HAP-1 (cell line): Measurements from ENCODE around the gene SLC9A3.
"Not testable (repeated sequence)": the region's sequence is repeated elsewhere in the genome, so short reads cannot be mapped to it uniquely, and the experiment has no call there.

Source experiments
- DNase-seq, 2 experiments: peaks; one replicate each; pipeline ENCODE4 v3.0.0-alpha.2; 2016 to 2020; ENCODE audit warnings: low spot score in 2 of 2
- H3K27me3 ChIP-seq: fragments of 250-450 bp; sonication (Bioruptor Pico); 2 replicates; pipeline ENCODE4 v1.5.1; 2020; ENCODE audit warnings: low read depth, mild to moderate bottlenecking, moderate library complexity
- H3K36me3 ChIP-seq: fragments of 250-450 bp; sonication (Bioruptor Pico); replicated peaks from 2 replicates; pipeline ENCODE4 v1.5.1; 2020; ENCODE audit warnings: mild to moderate bottlenecking
- H3K4me1 ChIP-seq: fragments of 250-450 bp; sonication (Bioruptor Pico); 2 replicates; pipeline ENCODE4 v1.5.1; 2020; ENCODE audit warnings: mild to moderate bottlenecking
- H3K4me3 ChIP-seq: fragments of 250-450 bp; sonication (Bioruptor Pico); 2 replicates; pipeline ENCODE4 v1.5.1; 2020; ENCODE audit warnings: mild to moderate bottlenecking, moderate library complexity
- H3K9me3 ChIP-seq: fragments of 250-450 bp; sonication (Bioruptor Pico); 2 replicates; pipeline ENCODE4 v1.5.1; 2020; ENCODE audit warnings: mild to moderate bottlenecking, moderate library complexity
- in situ Hi-C: fragments of 300-500 bp; cut with MboI; formaldehyde crosslinking; loops from 3 replicates; pipeline ENCODE4 v1.14.3; 2020; ENCODE audit warnings: low sequenced_read_pairs, inconsistent platforms, mixed read lengths

The SLC9A3 gene

DNA sequence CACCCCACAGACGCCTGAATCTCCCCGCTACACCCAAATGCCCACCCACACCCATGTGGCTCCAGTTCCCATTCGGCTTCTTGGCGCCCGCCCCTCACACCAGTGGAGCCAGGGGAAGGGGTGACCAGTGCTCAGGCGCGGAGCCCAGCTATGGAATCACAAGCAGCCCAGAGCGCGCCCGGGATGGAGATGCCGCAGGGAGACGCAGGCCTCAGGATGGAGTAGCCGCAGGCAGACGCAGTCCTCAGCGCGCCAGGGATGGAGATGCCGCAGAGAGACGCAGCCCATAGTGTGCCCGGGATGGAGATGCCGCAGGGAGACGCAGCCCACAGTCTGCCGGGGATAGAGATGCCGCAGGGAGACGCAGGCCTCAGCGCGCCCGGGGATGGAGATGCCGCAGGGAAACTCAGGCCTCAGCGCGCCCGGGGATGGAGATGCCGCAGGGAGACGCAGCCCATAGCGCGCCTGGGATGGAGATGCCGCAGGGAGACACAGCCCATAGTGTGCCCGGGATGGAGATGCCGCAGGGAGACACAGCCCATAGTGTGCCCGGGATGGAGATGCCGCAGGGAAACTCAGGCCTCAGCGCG, 16.2 kb downstream of the SLC9A3 start:
- H3K4me1 ChIP-seq, DNase-seq, H3K9me3 ChIP-seq, in situ Hi-C loops, H3K36me3 ChIP-seq, H3K4me3 ChIP-seq: not testable (repeated sequence)
- H3K27me3 ChIP-seq: peaks cover 14% of the 10 kb centered on the region; the same call in 1 of the 2 replicates

DNA sequence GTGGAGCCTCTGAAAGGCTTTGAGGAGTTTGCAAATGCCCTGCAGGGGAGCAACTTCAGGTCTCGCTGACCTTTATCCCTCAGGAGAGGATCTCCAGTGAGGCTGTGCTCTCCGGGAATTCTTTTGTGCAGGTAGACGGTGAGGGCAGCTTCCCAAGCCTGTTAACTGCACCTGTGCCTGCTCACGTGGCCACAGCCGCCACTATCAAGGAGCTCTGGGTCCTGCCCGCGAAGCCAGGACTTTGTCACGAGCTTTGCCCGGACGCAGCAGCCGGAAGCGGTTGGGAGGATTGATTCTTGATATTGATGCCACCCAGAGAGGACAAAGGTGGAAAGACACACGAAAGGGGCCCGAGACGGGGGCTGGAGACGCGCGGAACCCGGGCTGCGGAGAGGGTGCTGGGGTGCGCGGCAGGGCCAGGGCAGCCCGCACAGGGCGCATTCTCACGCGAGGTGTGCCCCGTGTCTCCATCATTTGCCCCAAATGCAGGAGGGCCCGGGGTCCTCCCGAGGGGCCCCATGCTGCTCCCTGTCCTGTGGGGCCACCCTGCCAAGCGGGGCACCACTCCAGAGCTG, 18.2 kb downstream of the SLC9A3 start:
- no peak for DNase-seq
- in situ Hi-C loops: no loop called here
- Histone ChIP-seq H3K9me3 (no peaks in the 10 kb centered on the region), H3K4me3 (no peak overlapping the region), H3K4me1 (no peaks in the 10 kb centered on the region), H3K36me3 (no peaks in the 10 kb centered on the region), H3K27me3 (0 out of 2 replicates have a peak, but pooled peaks cover 3% of the 10 kb centered on the region)

DNA sequence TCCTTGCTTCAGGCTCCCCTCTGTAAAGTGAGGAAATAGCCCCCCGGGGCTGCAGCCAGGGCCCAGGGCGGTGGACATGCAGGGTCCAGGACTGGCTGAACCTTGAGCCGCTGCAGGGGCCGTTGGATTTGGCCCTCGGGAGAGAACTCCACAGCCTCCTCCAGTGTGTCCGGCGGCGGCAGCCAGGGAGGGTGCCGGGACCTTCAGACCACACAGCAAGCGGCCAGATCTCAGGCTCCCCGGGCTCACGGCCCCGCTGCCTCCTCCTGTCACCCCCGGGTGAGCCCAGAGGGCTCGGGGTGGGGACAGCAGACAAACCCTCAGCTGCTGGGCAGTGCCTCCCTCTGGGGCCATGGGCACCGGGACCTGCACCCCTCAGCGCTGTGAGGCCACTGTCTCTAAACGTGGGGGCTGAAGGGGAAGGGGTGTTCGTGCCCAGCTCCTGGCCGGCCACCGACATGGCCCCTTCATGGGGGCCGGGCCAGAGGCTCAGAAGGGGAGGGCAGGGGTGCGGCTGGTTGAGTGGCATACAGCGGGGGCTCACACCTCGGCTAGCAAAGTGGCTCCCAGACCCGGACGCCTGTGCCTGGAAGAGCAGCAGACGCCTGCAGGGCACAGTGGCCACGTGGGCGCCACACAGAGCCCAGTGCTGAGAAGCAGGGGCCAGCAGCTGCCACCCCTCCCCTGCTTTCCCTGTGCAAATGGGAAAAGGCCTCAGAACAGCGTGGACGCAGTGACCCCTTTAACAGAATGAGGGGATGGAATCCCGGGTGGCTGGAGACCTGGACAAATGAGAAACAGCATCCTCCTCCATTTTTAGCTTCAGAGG, 19.7 kb downstream of the SLC9A3 start:
- H3K27me3 ChIP-seq: 0 out of 2 replicates have a peak, but pooled peaks cover 3% of the 10 kb centered on the region
- no peaks in the 10 kb centered on the region for H3K4me1 ChIP-seq
- in situ Hi-C loops: no loop called here
- no peak for DNase-seq
- H3K36me3 ChIP-seq: no peaks in the 10 kb centered on the region
- no peak overlapping the region for H3K4me3 ChIP-seq
- no peaks in the 10 kb centered on the region for H3K9me3 ChIP-seq

DNA sequence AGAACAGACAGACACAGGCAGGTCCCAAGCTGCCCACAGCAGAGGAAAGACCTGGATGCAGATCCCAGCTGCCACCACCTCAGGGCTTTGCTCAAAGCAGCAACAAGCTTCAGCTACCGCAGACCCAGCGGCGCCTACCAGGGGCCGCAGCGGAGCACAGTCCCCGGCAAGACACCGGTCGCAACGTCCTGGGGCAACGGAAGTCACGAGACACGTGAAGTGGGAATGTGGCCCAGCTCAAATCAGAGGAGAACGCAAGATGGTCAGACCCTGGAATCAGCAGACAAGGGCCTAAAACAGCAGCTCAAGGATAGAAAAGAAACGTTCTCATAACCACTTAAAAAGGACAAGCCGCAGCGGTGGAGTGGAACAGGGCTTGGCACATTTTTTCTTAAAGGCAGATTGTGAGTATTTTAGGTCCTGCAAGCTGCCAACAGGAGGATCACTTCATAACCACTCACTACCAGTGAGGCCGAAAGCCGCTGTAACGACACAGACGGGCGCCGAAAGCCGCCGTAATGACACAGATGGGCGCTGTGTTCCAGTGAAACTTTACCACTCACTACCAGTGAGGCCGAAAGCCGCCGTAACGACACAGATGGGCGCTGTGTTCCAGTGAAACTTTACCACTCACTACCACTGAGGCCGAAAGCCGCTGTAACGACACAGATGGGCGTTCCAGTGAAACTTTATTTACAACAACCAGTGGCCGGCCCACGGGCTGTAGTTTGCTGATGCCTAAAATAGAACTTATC, 21.7 kb downstream of the SLC9A3 start:
- H3K4me1 ChIP-seq: no peaks in the 10 kb centered on the region
- H3K27me3 ChIP-seq: 0 out of 2 replicates have a peak, but pooled peaks cover 3% of the 10 kb centered on the region
- in situ Hi-C loops: no loop called here
- DNase-seq: no peak
- no peaks in the 10 kb centered on the region for H3K9me3 ChIP-seq
- H3K36me3 ChIP-seq: no peaks in the 10 kb centered on the region
- H3K4me3 ChIP-seq: no peak overlapping the region

DNA sequence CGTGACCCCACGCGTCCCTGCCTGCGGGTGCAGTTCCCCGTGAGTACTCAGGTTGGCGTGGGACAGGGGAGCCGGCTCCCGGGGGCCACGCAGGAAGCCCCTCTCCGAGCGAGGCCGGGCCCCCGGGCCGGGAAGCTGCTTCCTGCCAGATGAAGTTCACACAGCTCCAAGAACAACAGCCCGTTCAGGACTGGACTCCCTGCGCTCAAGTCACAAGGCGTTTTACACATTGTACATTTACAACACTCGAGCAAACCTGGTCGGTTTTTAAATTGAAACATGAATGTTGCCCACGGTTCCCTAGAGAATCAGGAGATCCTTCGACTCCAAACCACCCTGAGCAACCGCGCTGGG, 22.4 kb downstream of the SLC9A3 start:
- 0 out of 2 replicates have a peak, but pooled peaks cover 3% of the 10 kb centered on the region for H3K27me3 ChIP-seq
- in situ Hi-C loops: no loop called here
- H3K9me3 ChIP-seq: no peaks in the 10 kb centered on the region
- no peaks in the 10 kb centered on the region for H3K4me1 ChIP-seq
- no peak overlapping the region for H3K4me3 ChIP-seq
- no peak for DNase-seq
- H3K36me3 ChIP-seq: no peaks in the 10 kb centered on the region

DNA sequence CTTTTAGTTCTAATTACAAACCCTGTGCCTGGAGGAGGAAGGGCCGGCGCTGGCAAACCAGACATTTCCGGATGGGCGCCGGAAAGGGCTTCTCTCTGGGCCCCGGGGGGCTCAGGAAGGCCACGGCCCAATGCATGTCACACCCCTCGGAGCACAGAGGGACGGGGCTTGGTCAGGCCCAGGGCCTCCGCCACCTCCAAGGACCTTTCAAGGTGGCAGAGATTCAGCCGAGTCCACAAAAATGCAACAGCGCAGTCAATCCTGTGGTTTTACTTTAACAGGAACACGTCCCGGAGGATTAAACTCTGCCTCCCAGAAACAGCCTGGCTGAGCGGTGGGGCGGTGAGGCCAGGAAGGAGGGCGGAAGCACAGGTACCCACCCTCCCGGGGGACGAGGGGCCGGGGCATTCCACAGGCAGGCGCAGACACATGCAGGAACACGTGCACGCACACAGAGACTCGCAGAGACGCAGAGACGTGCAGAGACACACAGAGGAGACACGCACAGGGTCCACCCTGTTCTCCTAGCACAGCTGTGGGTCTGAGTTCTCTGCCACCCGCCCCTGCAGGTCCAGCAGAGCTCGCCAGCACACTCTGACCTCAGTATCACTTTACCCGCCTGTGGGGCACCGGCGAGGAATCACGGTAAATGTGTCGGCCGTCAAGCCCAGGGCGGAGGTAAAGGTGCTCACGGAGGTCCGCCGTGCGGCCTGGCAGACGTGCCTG, 23.0 kb downstream of the SLC9A3 start:
- H3K4me3 ChIP-seq: no peak overlapping the region

DNA sequence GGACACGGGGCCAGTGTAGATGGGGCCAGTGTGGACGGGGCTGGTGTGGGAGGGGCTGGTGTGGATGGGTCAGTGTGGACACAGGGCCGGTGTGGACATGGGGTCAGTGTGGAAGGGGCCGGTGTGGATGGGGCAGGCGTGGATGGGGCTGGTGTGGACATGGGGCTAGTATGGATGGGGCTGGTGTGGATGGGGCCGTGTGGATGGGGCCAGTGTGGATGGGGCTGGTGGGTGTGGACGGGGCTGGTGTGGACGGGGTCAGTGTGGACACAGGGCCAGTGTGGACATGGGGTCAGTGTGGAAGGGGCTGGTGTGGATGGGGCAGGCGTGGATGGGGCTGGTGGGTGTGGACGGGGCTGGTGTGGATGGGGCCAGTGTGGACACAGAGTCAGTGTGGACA, 23.8 kb downstream of the SLC9A3 start:
- in situ Hi-C loops: no loop called here
- Histone ChIP-seq H3K27me3 (0 out of 2 replicates have a peak, but pooled peaks cover 3% of the 10 kb centered on the region), H3K9me3 (no peaks in the 10 kb centered on the region), H3K4me1 (no peaks in the 10 kb centered on the region), H3K36me3 (no peaks in the 10 kb centered on the region), H3K4me3 (no peak overlapping the region)
- DNase-seq: no peak

More for the DNA sequence above, 23.0 kb downstream of the SLC9A3 start:
- Histone ChIP-seq H3K36me3 (no peaks in the 10 kb centered on the region), H3K4me1 (no peaks in the 10 kb centered on the region), H3K27me3 (0 out of 2 replicates have a peak, but pooled peaks cover 3% of the 10 kb centered on the region), H3K9me3 (no peaks in the 10 kb centered on the region)
- in situ Hi-C loops: no loop called here
- DNase-seq: no peak

DNA sequence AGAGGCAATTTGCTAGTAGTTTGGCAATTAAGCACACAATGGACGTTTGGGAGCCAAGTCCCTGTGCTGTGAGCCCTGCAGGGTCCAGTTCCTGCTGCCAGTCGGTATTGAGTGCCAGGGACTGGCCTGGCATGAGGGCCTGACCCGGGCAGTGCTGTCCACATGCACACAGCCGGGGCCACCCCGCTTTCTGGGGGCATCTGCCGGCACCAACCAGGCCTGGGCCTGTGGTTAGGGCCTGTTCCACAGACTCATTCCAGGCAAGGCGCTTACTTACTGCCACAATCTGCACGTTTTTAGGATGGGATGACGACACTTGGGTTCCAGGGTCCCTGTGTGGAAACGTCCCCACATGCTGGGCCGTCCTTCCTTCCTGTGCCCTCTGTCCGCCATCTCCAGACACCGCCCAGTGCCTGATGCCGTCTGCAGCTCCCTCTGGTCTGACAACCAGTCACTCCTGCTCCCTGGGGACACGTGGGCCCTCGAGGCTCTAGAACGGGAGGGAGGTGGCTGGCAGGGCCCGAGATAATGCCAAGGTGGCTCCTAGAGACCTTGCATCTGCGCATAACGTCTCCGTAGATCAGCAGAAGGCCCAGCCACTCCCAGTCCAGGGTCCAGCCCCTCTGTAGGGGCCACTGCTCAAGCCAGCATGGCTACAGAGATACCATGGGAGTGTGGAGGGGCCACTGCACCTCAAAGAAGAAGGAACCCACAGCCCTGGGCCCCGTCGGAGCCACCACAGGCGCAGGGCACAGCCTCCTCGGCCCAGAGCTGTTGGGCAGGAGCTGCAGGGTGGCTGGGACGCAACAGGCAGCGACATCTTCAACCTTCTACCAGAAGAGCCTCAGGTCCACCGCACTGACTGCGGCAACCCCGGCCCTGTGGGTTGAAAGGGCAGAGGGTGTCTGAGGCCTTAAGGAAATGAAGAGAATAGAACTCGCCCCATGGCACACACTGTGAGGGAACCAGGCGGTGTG, 24.7 kb downstream of the SLC9A3 start:
- DNase-seq: no peak
- no peaks in the 10 kb centered on the region for H3K4me1 ChIP-seq
- 0 out of 2 replicates have a peak, but pooled peaks cover 3% of the 10 kb centered on the region for H3K27me3 ChIP-seq
- H3K4me3 ChIP-seq: no peak overlapping the region
- no peaks in the 10 kb centered on the region for H3K9me3 ChIP-seq
- no peaks in the 10 kb centered on the region for H3K36me3 ChIP-seq
- in situ Hi-C loops: no loop called here

DNA sequence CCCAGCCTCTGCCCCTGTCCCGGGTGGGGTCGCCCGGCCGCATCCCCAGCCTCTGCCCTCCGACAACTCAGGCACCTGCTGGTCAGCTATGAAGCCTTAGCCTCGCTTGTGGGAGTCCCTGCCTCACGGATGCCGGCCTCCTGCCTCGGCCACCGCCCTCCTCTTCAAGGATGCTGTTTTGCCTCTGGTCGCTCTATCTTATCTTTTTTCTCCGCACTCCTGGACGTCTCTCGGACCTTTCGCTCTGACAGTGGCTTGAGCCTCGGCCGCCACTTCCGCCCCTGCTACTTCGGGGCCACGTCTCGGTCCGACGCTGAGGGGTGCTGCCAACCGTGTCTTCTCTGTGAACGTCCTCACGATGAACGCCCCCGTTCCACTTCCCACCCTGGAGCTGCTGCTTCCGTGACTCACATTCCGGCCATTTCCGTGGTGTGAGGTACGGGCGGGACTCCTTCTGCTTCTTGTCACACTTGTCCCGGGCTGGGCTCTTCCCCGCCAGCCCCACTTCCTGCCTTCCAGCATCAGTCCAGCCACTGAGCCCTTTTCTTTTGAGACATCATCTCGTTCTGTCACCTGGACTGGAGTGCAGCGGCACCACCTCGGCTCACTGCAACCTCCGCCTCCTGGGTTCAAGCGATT, 26.3 kb downstream of the SLC9A3 start:
- DNase-seq: no peak
- Histone ChIP-seq H3K4me1 (no peaks in the 10 kb centered on the region), H3K27me3 (0 out of 2 replicates have a peak, but pooled peaks cover under 1% of the 10 kb centered on the region), H3K4me3 (no peak overlapping the region), H3K9me3 (no peaks in the 10 kb centered on the region), H3K36me3 (no peaks in the 10 kb centered on the region)
- in situ Hi-C loops: no loop called here

DNA sequence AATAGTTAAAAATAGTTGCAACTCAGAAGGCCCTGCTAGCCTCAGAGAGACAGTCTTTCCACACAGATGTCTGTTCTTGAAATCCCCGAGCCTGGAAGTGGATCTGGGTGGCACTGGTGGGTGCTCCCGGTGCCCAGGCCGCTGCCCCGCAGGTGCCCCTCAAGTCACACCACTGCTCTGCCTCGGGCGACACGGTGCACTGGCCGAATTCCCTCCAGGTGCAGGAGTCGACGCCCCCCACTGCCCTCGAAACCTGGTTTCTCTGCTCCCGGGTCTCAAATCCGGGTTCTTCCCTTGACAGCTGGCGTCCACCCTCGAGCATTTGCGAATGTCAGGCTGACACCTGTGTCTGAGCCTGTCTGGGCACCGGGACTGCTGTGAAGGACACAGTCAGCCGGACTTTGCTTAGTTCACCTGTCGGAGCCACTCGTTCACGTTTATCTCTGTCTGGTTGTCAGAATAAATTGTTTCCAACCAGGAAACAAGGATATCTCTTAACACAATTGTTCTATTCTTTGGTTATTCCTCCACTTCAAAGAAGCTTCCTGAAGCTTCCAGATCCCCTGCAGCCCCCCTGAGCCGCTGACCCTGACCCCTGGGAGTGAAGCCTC, 27.1 kb downstream of the SLC9A3 start:
- no peak overlapping the region for H3K4me3 ChIP-seq
- H3K4me1 ChIP-seq: no peaks in the 10 kb centered on the region
- no peaks in the 10 kb centered on the region for H3K27me3 ChIP-seq
- in situ Hi-C loops: no loop called here
- H3K9me3 ChIP-seq: no peaks in the 10 kb centered on the region
- no peaks in the 10 kb centered on the region for H3K36me3 ChIP-seq
- DNase-seq: no peak

DNA sequence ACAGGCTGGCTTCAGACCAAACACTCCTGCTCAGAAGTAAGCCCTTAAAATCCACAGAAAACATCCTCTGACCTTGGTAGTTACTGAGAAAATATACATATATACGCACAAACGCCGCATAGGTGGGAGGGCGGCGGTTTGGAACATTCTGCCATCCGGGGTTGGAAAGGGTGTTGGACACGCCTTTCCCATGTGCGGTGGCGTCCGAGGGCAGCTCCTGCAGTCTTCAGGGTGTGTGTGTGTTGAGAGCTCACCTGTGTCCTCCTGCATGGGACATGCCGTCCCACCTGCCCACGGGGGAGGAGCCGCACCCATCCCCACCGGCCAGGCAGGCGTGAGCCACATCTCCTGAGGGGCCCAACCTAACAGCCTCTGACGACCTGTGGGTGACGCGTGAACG, 28.2 kb downstream of the SLC9A3 start:
- no peak for DNase-seq
- H3K36me3 ChIP-seq: no peaks in the 10 kb centered on the region
- no peaks in the 10 kb centered on the region for H3K27me3 ChIP-seq
- H3K9me3 ChIP-seq: no peaks in the 10 kb centered on the region
- H3K4me1 ChIP-seq: no peaks in the 10 kb centered on the region
- no peak overlapping the region for H3K4me3 ChIP-seq
- in situ Hi-C loops: no loop called here
